Measurements from ENCODE around the gene SOX11. TPM values are rescaled to one million over a fixed set of nuclear protein-coding genes. Genes with fewer than 3 reads are reported as not detected.

The SOX11 gene
- total RNA-seq, 1 experiment from 2014 or later: 0.02 TPM

GRCh38 chr2:5730386-5730785 is 38.2 kb downstream of the SOX11 start:
- no peak overlapping the region for H3K27ac ChIP-seq (ENCODE audit: low read depth, low read length)
- H3K79me2 ChIP-seq (ENCODE audit: insufficient read depth, low read length): no peaks in the 10 kb centered on the region
- H3K4me2 ChIP-seq (ENCODE audit: low read length): no peak overlapping the region
- no peaks in the 10 kb centered on the region for H3K36me3 ChIP-seq (ENCODE audit: control insufficient read depth in 1 of 2, insufficient read depth in 2 of 2, low read length in 2 of 2)
- no peak overlapping the region for H3K9ac ChIP-seq (ENCODE audit: low read length)
- CTCF ChIA-PET: no interaction called here
- H3K9me2 ChIP-seq (ENCODE audit: insufficient read depth): no peaks in the 10 kb centered on the region
- H3K4me3 ChIP-seq (replicated peaks in 1 of 2; ENCODE audit: low read depth in 1 of 2, low read length in 2 of 2): no peak overlapping the region
- H3K9me3 ChIP-seq (ENCODE audit: control insufficient read depth in 1 of 2, insufficient read depth in 1 of 2, low read depth in 1 of 2, low read length in 2 of 2): peaks cover 4 to 13% of the 10 kb centered on the region in 2 experiments; a peak in 2 of 4 replicates
- no TSS peak for BruUV-seq (replicated peaks)
- H2AFZ ChIP-seq (ENCODE audit: low read depth, low read length, poor library complexity, severe bottlenecking): no peak overlapping the region
- ATAC-seq (no peak), DNase-seq (ENCODE audit: low read depth, low spot score) (no peak)
- no peaks in the 10 kb centered on the region for H3K4me1 ChIP-seq (ENCODE audit: control insufficient read depth in 1 of 2, insufficient read depth in 2 of 2, low read length in 2 of 2)
- intact Hi-C loops (cut with micrococcal nuclease): no loop called here
- RAD21 ChIA-PET (ENCODE audit: low non-redundant PET in 1 of 2, low total read pairs in 2 of 2, uncharacterized antibody in 2 of 2, unreplicated experiment in 2 of 2): no interaction called here
- no peaks in the 10 kb centered on the region for H3K27me3 ChIP-seq (ENCODE audit: insufficient read depth, low read length)
- TF ChIP-seq RAD21 (IDR thresholded peaks at IDR 0.05; ENCODE audit: low read depth) (no peak), ATF3 (IDR thresholded peaks at IDR 0.05) (no peak), MAX (IDR thresholded peaks at IDR 0.05) (no peak), CBX3 (IDR thresholded peaks at IDR 0.05; ENCODE audit: low read depth) (no peak), POLR2A (IDR thresholded peaks at IDR 0.05; ENCODE audit: borderline replicate concordance, extremely low read depth, insufficient read depth, insufficient read length) (no peak), ELF1 (IDR thresholded peaks at IDR 0.05; ENCODE audit: borderline replicate concordance, low read depth) (no peak), YY1 (IDR thresholded peaks at IDR 0.05; ENCODE audit: extremely low read depth, insufficient replicate concordance, low read depth, low read length) (no peak), EGR1 (IDR thresholded peaks at IDR 0.05; ENCODE audit: low read depth) (no peak), SP1 (IDR thresholded peaks at IDR 0.05; ENCODE audit: low read depth) (no peak), ZFX (IDR thresholded peaks at IDR 0.05) (no peak), POLR2AphosphoS5 (IDR thresholded peaks at IDR 0.05; ENCODE audit: low read depth, low read length) (no peak), SIN3A (IDR thresholded peaks at IDR 0.05; ENCODE audit: low read depth) (no peak), EZH2phosphoT487 (IDR thresholded peaks at IDR 0.05; ENCODE audit: borderline replicate concordance) (no peak), FOSL1 (IDR thresholded peaks at IDR 0.05; ENCODE audit: low read depth) (no peak)
- TF ChIP-seq, protein P1, sequence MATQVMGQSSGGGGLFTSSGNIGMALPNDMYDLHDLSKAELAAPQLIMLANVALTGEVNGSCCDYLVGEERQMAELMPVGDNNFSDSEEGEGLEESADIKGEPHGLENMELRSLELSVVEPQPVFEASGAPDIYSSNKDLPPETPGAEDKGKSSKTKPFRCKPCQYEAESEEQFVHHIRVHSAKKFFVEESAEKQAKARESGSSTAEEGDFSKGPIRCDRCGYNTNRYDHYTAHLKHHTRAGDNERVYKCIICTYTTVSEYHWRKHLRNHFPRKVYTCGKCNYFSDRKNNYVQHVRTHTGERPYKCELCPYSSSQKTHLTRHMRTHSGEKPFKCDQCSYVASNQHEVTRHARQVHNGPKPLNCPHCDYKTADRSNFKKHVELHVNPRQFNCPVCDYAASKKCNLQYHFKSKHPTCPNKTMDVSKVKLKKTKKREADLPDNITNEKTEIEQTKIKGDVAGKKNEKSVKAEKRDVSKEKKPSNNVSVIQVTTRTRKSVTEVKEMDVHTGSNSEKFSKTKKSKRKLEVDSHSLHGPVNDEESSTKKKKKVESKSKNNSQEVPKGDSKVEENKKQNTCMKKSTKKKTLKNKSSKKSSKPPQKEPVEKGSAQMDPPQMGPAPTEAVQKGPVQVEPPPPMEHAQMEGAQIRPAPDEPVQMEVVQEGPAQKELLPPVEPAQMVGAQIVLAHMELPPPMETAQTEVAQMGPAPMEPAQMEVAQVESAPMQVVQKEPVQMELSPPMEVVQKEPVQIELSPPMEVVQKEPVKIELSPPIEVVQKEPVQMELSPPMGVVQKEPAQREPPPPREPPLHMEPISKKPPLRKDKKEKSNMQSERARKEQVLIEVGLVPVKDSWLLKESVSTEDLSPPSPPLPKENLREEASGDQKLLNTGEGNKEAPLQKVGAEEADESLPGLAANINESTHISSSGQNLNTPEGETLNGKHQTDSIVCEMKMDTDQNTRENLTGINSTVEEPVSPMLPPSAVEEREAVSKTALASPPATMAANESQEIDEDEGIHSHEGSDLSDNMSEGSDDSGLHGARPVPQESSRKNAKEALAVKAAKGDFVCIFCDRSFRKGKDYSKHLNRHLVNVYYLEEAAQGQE (IDR thresholded peaks at IDR 0.05; ENCODE audit: low read depth): no peak
- TF ChIP-seq, protein P2, sequence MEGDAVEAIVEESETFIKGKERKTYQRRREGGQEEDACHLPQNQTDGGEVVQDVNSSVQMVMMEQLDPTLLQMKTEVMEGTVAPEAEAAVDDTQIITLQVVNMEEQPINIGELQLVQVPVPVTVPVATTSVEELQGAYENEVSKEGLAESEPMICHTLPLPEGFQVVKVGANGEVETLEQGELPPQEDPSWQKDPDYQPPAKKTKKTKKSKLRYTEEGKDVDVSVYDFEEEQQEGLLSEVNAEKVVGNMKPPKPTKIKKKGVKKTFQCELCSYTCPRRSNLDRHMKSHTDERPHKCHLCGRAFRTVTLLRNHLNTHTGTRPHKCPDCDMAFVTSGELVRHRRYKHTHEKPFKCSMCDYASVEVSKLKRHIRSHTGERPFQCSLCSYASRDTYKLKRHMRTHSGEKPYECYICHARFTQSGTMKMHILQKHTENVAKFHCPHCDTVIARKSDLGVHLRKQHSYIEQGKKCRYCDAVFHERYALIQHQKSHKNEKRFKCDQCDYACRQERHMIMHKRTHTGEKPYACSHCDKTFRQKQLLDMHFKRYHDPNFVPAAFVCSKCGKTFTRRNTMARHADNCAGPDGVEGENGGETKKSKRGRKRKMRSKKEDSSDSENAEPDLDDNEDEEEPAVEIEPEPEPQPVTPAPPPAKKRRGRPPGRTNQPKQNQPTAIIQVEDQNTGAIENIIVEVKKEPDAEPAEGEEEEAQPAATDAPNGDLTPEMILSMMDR (IDR thresholded peaks at IDR 0.05 in 2 of 3, conservative IDR thresholded peaks at IDR 0.05 in 1 of 3; ENCODE audit: borderline replicate concordance in 1 of 3, insufficient read depth in 1 of 3, low read depth in 2 of 3, low read length in 2 of 3): no peak
- H4K20me1 ChIP-seq (ENCODE audit: insufficient read depth): no peaks in the 10 kb centered on the region
- POLR2A ChIA-PET: no interaction called here

Measured in HCT116 (cell line).